SH-SY5Y (cell line): ENCODE measurements around the gene CRACDL.

Source experiments
- GATA2 ChIP-seq: IDR thresholded peaks from 2 replicates; pipeline ENCODE4 v1.6.1; 2011; ENCODE audit warnings: mild to moderate bottlenecking, low read depth, low read length
- GATA3 ChIP-seq: IDR thresholded peaks from 2 replicates; pipeline ENCODE4 v1.6.1; 2011; ENCODE audit warnings: low read depth, mild to moderate bottlenecking, low read length, moderate library complexity

GRCh38 chr2:98850074-98850473, 86.0 kb downstream of the CRACDL start:
- TF ChIP-seq GATA2 (no peak), GATA3 (no peak)
